ENCODE measurements around the gene TMEM87B. TPM values are rescaled to one million over a fixed set of nuclear protein-coding genes. Genes with fewer than 3 reads are reported as not detected.

TMEM87B gene
- total RNA-seq, 2 donors from 2014 or later, result 14.8 to 15.3 TPM

- H3K27ac ChIP-seq, result no peak overlapping the region
- TF ChIP-seq CTCF (IDR thresholded peaks at IDR 0.05) (no peak), POLR2A (IDR thresholded peaks at IDR 0.05) (no peak)
- DNase-seq (no peak), ATAC-seq (no peak)
- intact Hi-C loops (cut with DNase I), result no loop called here
- no peaks in the 10 kb centered on the region for H3K36me3 ChIP-seq (replicated peaks in 1 of 2; ENCODE audit: insufficient read depth in 1 of 2, low read depth in 2 of 2)
- H3K4me3 ChIP-seq, result no peak overlapping the region
- H3K4me1 ChIP-seq, result no peaks in the 10 kb centered on the region
- 85 to 88% methylated on average over 9 of the region's 9 CpGs for WGBS, 2 donors
- H3K9me3 ChIP-seq, result no peaks in the 10 kb centered on the region
- no peaks in the 10 kb centered on the region for H3K27me3 ChIP-seq
These were observed 106.5 kb downstream of the TMEM87B start for GRCh38 chr2:112161431-112162145.

DNA sequence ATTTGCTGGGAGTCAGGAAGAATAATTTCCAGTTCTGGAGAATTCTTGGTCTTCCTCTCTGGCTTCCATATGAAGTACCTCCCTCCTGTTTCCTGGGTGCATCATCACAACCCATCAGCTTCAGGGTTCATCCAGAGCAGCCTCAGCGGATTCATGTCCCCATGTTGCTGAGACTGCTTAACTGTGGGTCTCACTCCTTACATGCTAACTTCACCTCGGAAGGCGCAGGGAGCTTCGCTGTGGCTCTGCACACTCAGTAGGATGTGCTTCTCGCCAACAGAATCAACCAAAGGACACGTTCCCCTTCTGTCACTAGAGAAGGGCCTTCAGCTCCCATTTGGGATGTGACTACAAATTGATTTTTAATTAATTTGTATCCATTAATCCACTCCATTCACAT lies 107.3 kb downstream of the TMEM87B start:
- no peaks in the 10 kb centered on the region for H3K9me3 ChIP-seq
- no peaks in the 10 kb centered on the region for H3K36me3 ChIP-seq (replicated peaks in 1 of 2; ENCODE audit: insufficient read depth in 1 of 2, low read depth in 2 of 2)
- H3K27ac ChIP-seq, result no peak overlapping the region
- ATAC-seq (no peak), DNase-seq (no peak)
- 86 to 88% methylated on average over 6 of the region's 6 CpGs for WGBS, 2 donors
- H3K4me1 ChIP-seq, result no peaks in the 10 kb centered on the region
- TF ChIP-seq POLR2A (IDR thresholded peaks at IDR 0.05) (no peak), CTCF (IDR thresholded peaks at IDR 0.05) (no peak)
- intact Hi-C loops (cut with DNase I), result no loop called here
- no peaks in the 10 kb centered on the region for H3K27me3 ChIP-seq
- no peak overlapping the region for H3K4me3 ChIP-seq

DNA sequence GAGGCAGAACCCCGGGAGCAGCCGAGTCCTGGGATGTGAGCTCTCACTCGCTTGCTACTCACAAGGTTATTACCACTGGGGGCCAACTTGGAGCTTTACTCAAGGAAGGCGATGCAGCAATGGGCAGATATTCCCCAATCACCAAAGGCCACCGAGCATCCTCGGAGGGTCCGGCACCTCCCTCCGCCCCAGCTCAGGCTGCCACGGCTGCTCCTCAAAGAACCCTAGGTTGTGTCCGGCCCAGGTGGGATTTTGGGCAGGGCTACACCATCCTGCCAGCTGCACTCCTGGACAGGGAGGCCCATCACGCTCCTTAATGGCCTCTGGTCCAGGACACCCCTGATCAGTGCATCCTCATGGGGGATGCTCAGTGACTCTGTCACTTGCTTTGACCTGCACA lies 107.9 kb downstream of the TMEM87B start:
- H3K4me3 ChIP-seq, result no peak overlapping the region
- ATAC-seq, result no peak
- no peaks in the 10 kb centered on the region for H3K4me1 ChIP-seq
- no peaks in the 10 kb centered on the region for H3K36me3 ChIP-seq (replicated peaks in 1 of 2; ENCODE audit: insufficient read depth in 1 of 2, low read depth in 2 of 2)
- no peak overlapping the region for H3K27ac ChIP-seq
- DNase-seq, result no peak
- H3K9me3 ChIP-seq, result no peaks in the 10 kb centered on the region
- no peaks in the 10 kb centered on the region for H3K27me3 ChIP-seq
- TF ChIP-seq CTCF (IDR thresholded peaks at IDR 0.05), result no peak
- TF ChIP-seq POLR2A (IDR thresholded peaks at IDR 0.05), result no peak
- WGBS, 2 donors, result 86 to 89% methylated on average over 6 to 11 of the region's 11 CpGs
- intact Hi-C loops (cut with DNase I), result no loop called here

GRCh38 chr2:112163541-112163981 lies 108.5 kb downstream of the TMEM87B start:
- H3K4me3 ChIP-seq, result no peak overlapping the region
- H3K27me3 ChIP-seq, result no peaks in the 10 kb centered on the region
- no peak for ATAC-seq
- TF ChIP-seq CTCF (IDR thresholded peaks at IDR 0.05), result no peak
- no peak for TF ChIP-seq POLR2A (IDR thresholded peaks at IDR 0.05)
- no peaks in the 10 kb centered on the region for H3K4me1 ChIP-seq
- DNase-seq, result no peak
- H3K36me3 ChIP-seq (replicated peaks in 1 of 2; ENCODE audit: insufficient read depth in 1 of 2, low read depth in 2 of 2), result no peaks in the 10 kb centered on the region
- H3K9me3 ChIP-seq, result no peaks in the 10 kb centered on the region
- H3K27ac ChIP-seq, result no peak overlapping the region
- intact Hi-C loops (cut with DNase I), result no loop called here
- 62 to 68% methylated on average over 9 of the region's 9 CpGs for WGBS, 2 donors

DNA sequence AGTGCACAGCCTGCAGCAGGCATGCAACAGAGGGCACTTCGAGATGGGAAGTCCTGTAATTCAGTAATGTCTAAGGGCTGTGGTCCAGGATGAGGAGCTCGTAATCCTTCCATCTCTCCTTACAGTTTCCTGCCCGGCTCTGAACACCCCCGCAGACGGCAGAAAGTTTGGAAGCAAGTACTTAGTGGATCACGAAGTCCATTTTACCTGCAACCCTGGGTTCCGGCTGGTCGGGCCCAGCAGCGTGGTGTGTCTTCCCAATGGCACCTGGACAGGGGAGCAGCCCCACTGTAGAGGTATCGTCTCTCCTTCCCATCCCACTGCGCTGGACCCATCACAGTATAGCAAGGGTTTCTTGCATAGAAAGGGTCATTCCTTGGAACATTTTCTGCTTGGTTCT lies 109.8 kb downstream of the TMEM87B start:
- Histone ChIP-seq H3K9me3 (no peaks in the 10 kb centered on the region), H3K4me3 (no peak overlapping the region), H3K27ac (no peak overlapping the region), H3K27me3 (no peaks in the 10 kb centered on the region), H3K36me3 (replicated peaks in 1 of 2; ENCODE audit: insufficient read depth in 1 of 2, low read depth in 2 of 2) (no peaks in the 10 kb centered on the region), H3K4me1 (no peaks in the 10 kb centered on the region)
- 82 to 83% methylated on average over 9 to 11 of the region's 11 CpGs for WGBS, 2 donors
- intact Hi-C loops (cut with DNase I), result no loop called here
- DNase-seq (no peak), ATAC-seq (no peak)
- TF ChIP-seq CTCF (IDR thresholded peaks at IDR 0.05) (no peak), POLR2A (IDR thresholded peaks at IDR 0.05) (no peak)
